Measurements from ENCODE around the gene MYOM1.

DNA sequence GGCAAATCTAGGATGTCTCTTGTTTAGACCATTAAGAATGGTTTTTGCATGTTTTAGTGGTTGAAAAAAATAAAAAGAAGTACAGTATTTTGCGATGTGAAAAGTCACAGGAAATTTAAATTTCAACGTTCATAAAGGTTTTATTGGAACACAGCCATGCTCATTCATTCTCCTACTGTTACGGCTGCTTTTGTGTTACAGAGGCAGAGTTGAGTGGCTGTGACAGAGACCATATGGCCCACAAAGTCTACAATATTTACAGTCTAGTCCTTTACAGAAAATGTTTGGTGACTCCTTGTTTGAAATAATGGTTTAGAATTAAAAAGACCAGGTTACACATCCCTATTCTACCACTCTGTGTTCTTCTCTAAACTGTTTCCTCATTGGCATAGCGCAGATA, 48.1 kb downstream of the MYOM1 start:
- TF ChIP-seq, protein P1, sequence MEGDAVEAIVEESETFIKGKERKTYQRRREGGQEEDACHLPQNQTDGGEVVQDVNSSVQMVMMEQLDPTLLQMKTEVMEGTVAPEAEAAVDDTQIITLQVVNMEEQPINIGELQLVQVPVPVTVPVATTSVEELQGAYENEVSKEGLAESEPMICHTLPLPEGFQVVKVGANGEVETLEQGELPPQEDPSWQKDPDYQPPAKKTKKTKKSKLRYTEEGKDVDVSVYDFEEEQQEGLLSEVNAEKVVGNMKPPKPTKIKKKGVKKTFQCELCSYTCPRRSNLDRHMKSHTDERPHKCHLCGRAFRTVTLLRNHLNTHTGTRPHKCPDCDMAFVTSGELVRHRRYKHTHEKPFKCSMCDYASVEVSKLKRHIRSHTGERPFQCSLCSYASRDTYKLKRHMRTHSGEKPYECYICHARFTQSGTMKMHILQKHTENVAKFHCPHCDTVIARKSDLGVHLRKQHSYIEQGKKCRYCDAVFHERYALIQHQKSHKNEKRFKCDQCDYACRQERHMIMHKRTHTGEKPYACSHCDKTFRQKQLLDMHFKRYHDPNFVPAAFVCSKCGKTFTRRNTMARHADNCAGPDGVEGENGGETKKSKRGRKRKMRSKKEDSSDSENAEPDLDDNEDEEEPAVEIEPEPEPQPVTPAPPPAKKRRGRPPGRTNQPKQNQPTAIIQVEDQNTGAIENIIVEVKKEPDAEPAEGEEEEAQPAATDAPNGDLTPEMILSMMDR (IDR thresholded peaks at IDR 0.05; ENCODE audit: low read depth, low read length): no peak
- no peak for TF ChIP-seq EZH2phosphoT487 (IDR thresholded peaks at IDR 0.05; ENCODE audit: low read depth)

All from OCI-LY3 (cell line).